A549 (cell line): ENCODE data around the gene GORASP1. TPM values are rescaled to one million over a fixed set of nuclear protein-coding genes. Genes with fewer than 3 reads are reported as not detected.

Experiments
- ATAC-seq, 2 experiments: fragments of 200-7000 bp in 1 of 2; fragments of >200 bp in 1 of 2; cut with Nextera tagmentation in 1 of 2; cut with Tn5 transposase in 1 of 2; 3 replicates each; pipeline versions ENCODE4 v1.8.0 to v1.9.1; 2018 to 2020; ENCODE audit warnings: mild to moderate bottlenecking in 1 of 2, moderate library complexity in 1 of 2
- CTCF ChIA-PET: fragments of 300-600 bp; sonication (Branson Sonifier 250); formaldehyde crosslinking; extraction: SDS; loops from one replicate; lab custom pipeline; 2021; ENCODE audit warnings: antibody characterized with exemption, inconsistent platforms; lab: Yijun Ruan, JAX
- POLR2A ChIA-PET: fragments of 350-600 bp; formaldehyde crosslinking; extraction: SDS; loops from one replicate; lab custom pipeline; 2021; ENCODE audit warnings: antibody characterized with exemption, inconsistent platforms; lab: Yijun Ruan, JAX
- DNase-seq, 2 experiments: peaks; one replicate each; pipeline versions ENCODE4 v3.0.0 to v3.0.0-alpha.2; 2011 to 2016; ENCODE audit warnings: low read depth in 1 of 2, low spot score in 1 of 2
- FAIRE-seq: peaks from 2 replicates; lab custom pipeline; 2011; peaks lifted over from hg19 to GRCh38; lab: Jason Lieb, UNC
- H3K27ac ChIP-seq, 2 experiments: fragments of >200 bp; sonication (Bioruptor Twin); formaldehyde crosslinking; 3 replicates each; pipeline ENCODE4 v1.5.1; 2016 to 2017
- H3K4me1 ChIP-seq: fragments of >200 bp; sonication (Bioruptor Twin); formaldehyde crosslinking; 3 replicates; pipeline ENCODE4 v1.6.1; 2016
- H3K4me2 ChIP-seq: fragments of >200 bp; sonication (Bioruptor Twin); formaldehyde crosslinking; 3 replicates; pipeline ENCODE4 v1.6.1; 2016
- H3K4me3 ChIP-seq: fragments of >200 bp; sonication (Bioruptor Twin); formaldehyde crosslinking; 3 replicates; pipeline ENCODE4 v1.5.1; 2016
- H3K9me3 ChIP-seq: fragments of >200 bp; sonication (Bioruptor Twin); formaldehyde crosslinking; 3 replicates; pipeline ENCODE4 v1.6.1; 2016
- CBX8 ChIP-seq: fragments of 200-600 bp; sonication (generic); IDR thresholded peaks from 2 replicates; pipeline ENCODE4 v1.6.1; 2016
- CTCF ChIP-seq: fragments of >200 bp; sonication (Bioruptor Twin); formaldehyde crosslinking; IDR thresholded peaks from 3 replicates; pipeline ENCODE4 v1.5.1; 2016
- EHF ChIP-seq: fragments of 250-450 bp; sonication (Bioruptor Pico); IDR thresholded peaks from 2 replicates; pipeline ENCODE4 v1.5.0; 2020; ENCODE audit warnings: mild to moderate bottlenecking
- EHMT2 ChIP-seq: fragments of 200-600 bp; sonication (generic); IDR thresholded peaks from 2 replicates; pipeline ENCODE4 v1.6.1; 2016; ENCODE audit warnings: antibody characterized with exemption, low read depth, mild to moderate bottlenecking, moderate library complexity
- HMGXB4 ChIP-seq: fragments of 250-450 bp; sonication (Bioruptor Pico); IDR thresholded peaks from 2 replicates; pipeline ENCODE4 v1.5.0; 2021; ENCODE audit warnings: mild to moderate bottlenecking, moderate library complexity, borderline replicate concordance
- HOXA7 ChIP-seq: fragments of 250-450 bp; sonication (Bioruptor Pico); IDR thresholded peaks from 2 replicates; pipeline ENCODE4 v1.5.0; 2020; ENCODE audit warnings: mild to moderate bottlenecking, moderate library complexity
- HOXB13 ChIP-seq: fragments of 250-450 bp; sonication (Bioruptor Pico); IDR thresholded peaks from 2 replicates; pipeline ENCODE4 v1.5.0; 2020; ENCODE audit warnings: low read depth, mild to moderate bottlenecking, moderate library complexity
- HOXB5 ChIP-seq: fragments of 250-450 bp; sonication (Bioruptor Pico); IDR thresholded peaks from 2 replicates; pipeline ENCODE4 v1.5.0; 2020; ENCODE audit warnings: mild to moderate bottlenecking, moderate library complexity
- KDM5A ChIP-seq: fragments of 200-600 bp; sonication (generic); IDR thresholded peaks from 2 replicates; pipeline ENCODE4 v1.6.1; 2016; ENCODE audit warnings: antibody characterized with exemption, mild to moderate bottlenecking
- NPAS2 ChIP-seq: fragments of 250-450 bp; sonication (Bioruptor Pico); IDR thresholded peaks from 2 replicates; pipeline ENCODE4 v1.8.0; 2022; ENCODE audit warnings: mild to moderate bottlenecking, moderate library complexity, borderline replicate concordance
- PHF8 ChIP-seq: fragments of 200-600 bp; sonication (generic); IDR thresholded peaks from 2 replicates; pipeline ENCODE4 v1.6.1; 2016; ENCODE audit warnings: low read depth, mild to moderate bottlenecking, antibody characterized with exemption, moderate library complexity, borderline replicate concordance
- RAD21 ChIP-seq, 2 experiments: fragments of >200 bp in 1 of 2; sonication (Bioruptor Twin) in 1 of 2; formaldehyde crosslinking in 1 of 2; IDR thresholded peaks in 1 of 2; conservative IDR thresholded peaks in 1 of 2; 2 replicates in 1 of 2; 3 replicates in 1 of 2; pipeline ENCODE4 v1.6.1; 2012 to 2018; ENCODE audit warnings: inconsistent platforms in 1 of 2
- RARB ChIP-seq: fragments of 250-450 bp; sonication (Bioruptor Pico); IDR thresholded peaks from 2 replicates; pipeline ENCODE4 v1.8.0; 2021; ENCODE audit warnings: mild to moderate bottlenecking, moderate library complexity
- RFX5 ChIP-seq: fragments of 450-650 bp; IDR thresholded peaks from 2 replicates; pipeline ENCODE4 v1.7.1; 2014; ENCODE audit warnings: antibody characterized with exemption, mild to moderate bottlenecking, moderate library complexity
- RNF2 ChIP-seq: fragments of 200-600 bp; sonication (generic); IDR thresholded peaks from 2 replicates; pipeline ENCODE4 v1.6.1; 2016; ENCODE audit warnings: low read depth, mild to moderate bottlenecking, antibody characterized with exemption, moderate library complexity, borderline replicate concordance
- SMC3 ChIP-seq: fragments of >200 bp; sonication (Bioruptor Twin); formaldehyde crosslinking; IDR thresholded peaks from 3 replicates; pipeline ENCODE4 v1.6.1; 2018; ENCODE audit warnings: inconsistent platforms
- TFCP2L1 ChIP-seq: fragments of 250-450 bp; sonication (Bioruptor Pico); IDR thresholded peaks from 2 replicates; pipeline ENCODE4 v1.5.0; 2021; ENCODE audit warnings: mild to moderate bottlenecking
- ZFP36 ChIP-seq: fragments of 450-650 bp; IDR thresholded peaks from 2 replicates; pipeline ENCODE4 v1.6.1; 2014; ENCODE audit warnings: borderline replicate concordance; ENCODE audit not compliant: partially characterized antibody
- ZNF302 ChIP-seq: fragments of 250-450 bp; sonication (Bioruptor Pico); IDR thresholded peaks from 2 replicates; pipeline ENCODE4 v1.9.0; 2021; ENCODE audit warnings: inconsistent platforms, mild to moderate bottlenecking, moderate library complexity
- ZSCAN20 ChIP-seq: fragments of 250-450 bp; sonication (Bioruptor Pico); IDR thresholded peaks from 2 replicates; pipeline ENCODE4 v1.8.0; 2022; ENCODE audit warnings: mild to moderate bottlenecking, moderate library complexity
- WGBS: methylation state at CpG from one replicate; pipeline ENCODE4 v1.1.6; 2017; ENCODE audit errors: missing lambda C conversion rate; 5-methylcytosine and 5-hydroxymethylcytosine counted together
- polyA plus RNA-seq, 4 experiments: library from polyadenylated mRNA; depleted of rRNA in 3 of 4; stranded (reverse); fragments of >200 nt; fragmentation: RNase III in 1 of 4; extraction: RNeasy Plus Mini Kit Qiagen cat#74134 plus additional on column Dnase treatment in 1 of 4; gene quantifications; 2 replicates in 3 of 4; 3 replicates in 1 of 4; pipeline ENCODE4 v1.2.3, GENCODE V29; 2011 to 2017
- TF ChIP-seq, protein P1 (sequence below): IDR thresholded peaks from 2 replicates; pipeline ENCODE4 v1.6.1; 2012; ENCODE audit warnings: low read depth, borderline replicate concordance
- TF ChIP-seq, protein P2 (sequence below): fragments of >200 bp; sonication (Bioruptor Twin); formaldehyde crosslinking; IDR thresholded peaks from 3 replicates; pipeline ENCODE4 v1.6.1; 2016
- TF ChIP-seq, protein P3 (sequence below): fragments of 450-650 bp; IDR thresholded peaks from 2 replicates; pipeline ENCODE4 v1.6.1; 2014; ENCODE audit warnings: antibody characterized with exemption
- TF ChIP-seq, protein P4 (sequence below): fragments of 200-600 bp; sonication (generic); IDR thresholded peaks from 2 replicates; pipeline ENCODE4 v1.6.1; 2016; ENCODE audit warnings: antibody characterized with exemption, mild to moderate bottlenecking, moderate library complexity

The GORASP1 gene
- polyA plus RNA-seq, 2 of the 4 experiments (the other 2 are of a cell fraction) = 30.3 to 32.3 TPM

DNA sequence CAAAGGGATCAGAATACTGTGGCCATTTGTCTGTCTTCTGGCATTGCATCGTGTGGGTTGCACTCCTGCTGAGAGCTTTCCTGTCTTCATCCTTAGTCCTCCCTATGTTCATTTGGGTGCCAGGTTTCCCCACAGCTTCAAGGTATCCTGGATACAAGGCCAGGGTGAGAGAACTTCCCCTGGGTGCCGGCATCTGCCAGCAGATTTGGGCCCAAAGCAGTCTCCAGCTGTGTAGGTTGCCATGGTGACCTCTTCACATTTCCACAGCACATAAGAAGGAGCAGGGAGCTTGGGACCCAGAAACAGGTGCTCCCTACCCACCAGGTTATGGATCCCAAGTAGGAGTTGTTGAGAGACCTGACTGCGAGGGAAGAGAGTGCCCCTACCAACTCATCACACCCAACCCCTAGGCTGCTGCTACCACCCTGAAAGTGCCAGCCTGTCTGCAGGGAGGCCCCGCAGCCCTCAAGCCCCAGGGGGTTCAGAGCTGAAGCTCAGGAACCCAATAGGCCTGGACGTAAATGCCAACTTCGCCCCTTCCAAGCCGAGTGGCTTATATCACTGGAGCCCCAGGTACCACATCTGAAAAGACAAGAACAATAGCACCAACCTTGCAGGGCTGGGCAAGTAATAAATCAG is 20.0 kb upstream of the GORASP1 start:
- 77% methylated on average over 6 of the region's 7 CpGs for WGBS
- H3K4me3 ChIP-seq = no peak overlapping the region
- peaks cover 18% of the 10 kb centered on the region for H3K4me1 ChIP-seq
- no peak overlapping the region for H3K4me2 ChIP-seq
- ChIA-PET CTCF (interaction anchor here (0.6 to 22.7 kb wide), 38 partner anchors 10 to 251 kb away, joined by 3 to 383 read pairs (median 6); partner anchors contain the start of genes CX3CR1, GORASP1, TTC21A and XIRP1), POLR2A (no interaction called here)
- FAIRE-seq (no peak), DNase-seq (no peak), ATAC-seq (no peak)
- no peak overlapping the region for H3K27ac ChIP-seq
- TF ChIP-seq NPAS2 (CRISPR knock-in tag) = no peak
- TF ChIP-seq ZSCAN20 = no peak
- TF ChIP-seq RFX5 = no peak
- no peak for TF ChIP-seq HOXA7 (CRISPR knock-in tag)
- TF ChIP-seq TFCP2L1 (CRISPR knock-in tag) = no peak
- TF ChIP-seq, protein P1, sequence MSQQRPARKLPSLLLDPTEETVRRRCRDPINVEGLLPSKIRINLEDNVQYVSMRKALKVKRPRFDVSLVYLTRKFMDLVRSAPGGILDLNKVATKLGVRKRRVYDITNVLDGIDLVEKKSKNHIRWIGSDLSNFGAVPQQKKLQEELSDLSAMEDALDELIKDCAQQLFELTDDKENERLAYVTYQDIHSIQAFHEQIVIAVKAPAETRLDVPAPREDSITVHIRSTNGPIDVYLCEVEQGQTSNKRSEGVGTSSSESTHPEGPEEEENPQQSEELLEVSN = no peak
- H3K9me3 ChIP-seq = no peaks in the 10 kb centered on the region

DNA sequence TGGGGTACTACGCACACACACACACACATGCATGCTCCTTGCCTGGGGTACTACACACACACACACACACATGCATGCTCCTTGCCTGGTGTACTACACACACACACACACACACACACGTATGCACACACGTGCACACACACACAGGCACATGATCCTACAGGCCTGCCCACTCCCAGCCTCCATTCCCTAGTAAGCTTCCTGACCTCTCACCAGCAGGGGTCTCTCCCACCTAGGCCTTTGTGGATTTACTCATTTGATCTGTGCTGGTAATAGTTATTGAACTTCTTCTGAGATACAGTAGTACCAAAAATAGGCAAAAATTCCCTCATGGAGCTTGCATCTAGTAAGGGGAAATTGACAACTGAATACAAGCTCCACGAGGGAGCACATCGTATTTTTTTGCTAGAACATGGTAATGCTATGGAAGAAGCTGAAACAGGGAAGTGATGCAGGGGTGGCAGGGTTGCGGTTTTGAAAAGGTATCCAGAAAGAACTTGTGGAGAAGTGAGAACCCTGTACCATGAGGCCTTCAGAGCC is 19.2 kb upstream of the GORASP1 start:
- ATAC-seq = peak; percentile 73 to 88
- no peak for TF ChIP-seq RARB (CRISPR knock-in tag)
- TF ChIP-seq HOXB13 (CRISPR knock-in tag) = no peak
- TF ChIP-seq, protein P2, sequence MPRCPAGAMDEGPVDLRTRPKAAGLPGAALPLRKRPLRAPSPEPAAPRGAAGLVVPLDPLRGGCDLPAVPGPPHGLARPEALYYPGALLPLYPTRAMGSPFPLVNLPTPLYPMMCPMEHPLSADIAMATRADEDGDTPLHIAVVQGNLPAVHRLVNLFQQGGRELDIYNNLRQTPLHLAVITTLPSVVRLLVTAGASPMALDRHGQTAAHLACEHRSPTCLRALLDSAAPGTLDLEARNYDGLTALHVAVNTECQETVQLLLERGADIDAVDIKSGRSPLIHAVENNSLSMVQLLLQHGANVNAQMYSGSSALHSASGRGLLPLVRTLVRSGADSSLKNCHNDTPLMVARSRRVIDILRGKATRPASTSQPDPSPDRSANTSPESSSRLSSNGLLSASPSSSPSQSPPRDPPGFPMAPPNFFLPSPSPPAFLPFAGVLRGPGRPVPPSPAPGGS = no peak
- TF ChIP-seq ZNF302 (CRISPR knock-in tag) = no peak
- TF ChIP-seq NPAS2 (CRISPR knock-in tag) = no peak
- peak; percentile 80 for TF ChIP-seq SMC3
- no peak for TF ChIP-seq HOXB5 (CRISPR knock-in tag)
- no peak for TF ChIP-seq ZFP36
- TF ChIP-seq RNF2 = no peak
- no peak for TF ChIP-seq EHF (CRISPR knock-in tag)
- peak; percentile 64 for TF ChIP-seq CTCF
- TF ChIP-seq, protein P3, sequence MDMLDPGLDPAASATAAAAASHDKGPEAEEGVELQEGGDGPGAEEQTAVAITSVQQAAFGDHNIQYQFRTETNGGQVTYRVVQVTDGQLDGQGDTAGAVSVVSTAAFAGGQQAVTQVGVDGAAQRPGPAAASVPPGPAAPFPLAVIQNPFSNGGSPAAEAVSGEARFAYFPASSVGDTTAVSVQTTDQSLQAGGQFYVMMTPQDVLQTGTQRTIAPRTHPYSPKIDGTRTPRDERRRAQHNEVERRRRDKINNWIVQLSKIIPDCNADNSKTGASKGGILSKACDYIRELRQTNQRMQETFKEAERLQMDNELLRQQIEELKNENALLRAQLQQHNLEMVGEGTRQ = peak; percentile 45; the same call in 1 of the 2 replicates
- no peak for TF ChIP-seq CBX8
- TF ChIP-seq KDM5A = no peak
- TF ChIP-seq RAD21 (conservative IDR thresholded peaks at IDR 0.05 in 1 of 2, IDR thresholded peaks at IDR 0.05 in 1 of 2) = peak; percentile 78 to 92
- no peak for TF ChIP-seq HMGXB4 (CRISPR knock-in tag)
- TF ChIP-seq PHF8 = no peak
- TF ChIP-seq, protein P4, sequence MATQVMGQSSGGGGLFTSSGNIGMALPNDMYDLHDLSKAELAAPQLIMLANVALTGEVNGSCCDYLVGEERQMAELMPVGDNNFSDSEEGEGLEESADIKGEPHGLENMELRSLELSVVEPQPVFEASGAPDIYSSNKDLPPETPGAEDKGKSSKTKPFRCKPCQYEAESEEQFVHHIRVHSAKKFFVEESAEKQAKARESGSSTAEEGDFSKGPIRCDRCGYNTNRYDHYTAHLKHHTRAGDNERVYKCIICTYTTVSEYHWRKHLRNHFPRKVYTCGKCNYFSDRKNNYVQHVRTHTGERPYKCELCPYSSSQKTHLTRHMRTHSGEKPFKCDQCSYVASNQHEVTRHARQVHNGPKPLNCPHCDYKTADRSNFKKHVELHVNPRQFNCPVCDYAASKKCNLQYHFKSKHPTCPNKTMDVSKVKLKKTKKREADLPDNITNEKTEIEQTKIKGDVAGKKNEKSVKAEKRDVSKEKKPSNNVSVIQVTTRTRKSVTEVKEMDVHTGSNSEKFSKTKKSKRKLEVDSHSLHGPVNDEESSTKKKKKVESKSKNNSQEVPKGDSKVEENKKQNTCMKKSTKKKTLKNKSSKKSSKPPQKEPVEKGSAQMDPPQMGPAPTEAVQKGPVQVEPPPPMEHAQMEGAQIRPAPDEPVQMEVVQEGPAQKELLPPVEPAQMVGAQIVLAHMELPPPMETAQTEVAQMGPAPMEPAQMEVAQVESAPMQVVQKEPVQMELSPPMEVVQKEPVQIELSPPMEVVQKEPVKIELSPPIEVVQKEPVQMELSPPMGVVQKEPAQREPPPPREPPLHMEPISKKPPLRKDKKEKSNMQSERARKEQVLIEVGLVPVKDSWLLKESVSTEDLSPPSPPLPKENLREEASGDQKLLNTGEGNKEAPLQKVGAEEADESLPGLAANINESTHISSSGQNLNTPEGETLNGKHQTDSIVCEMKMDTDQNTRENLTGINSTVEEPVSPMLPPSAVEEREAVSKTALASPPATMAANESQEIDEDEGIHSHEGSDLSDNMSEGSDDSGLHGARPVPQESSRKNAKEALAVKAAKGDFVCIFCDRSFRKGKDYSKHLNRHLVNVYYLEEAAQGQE = no peak
- no peak for TF ChIP-seq EHMT2
- peak; percentile 56 for FAIRE-seq
- H3K27ac ChIP-seq = peak overlapping the region in 1 of 2 experiments; percentile 27; a peak in 1 of 6 replicates
- ChIA-PET CTCF (interaction anchor here (0.6 to 22.7 kb wide), 41 partner anchors 9 to 251 kb away, joined by 3 to 383 read pairs (median 5); partner anchors contain the start of genes CX3CR1, GORASP1, TTC21A and XIRP1), POLR2A (interaction anchor here (0.6 to 1.3 kb wide), 5 partner anchors 9 to 162 kb away, joined by 3 to 5 read pairs (median 4); partner anchors contain the start of genes GORASP1 and TTC21A)
- WGBS = 59% methylated on average over 6 of the region's 6 CpGs
- H3K9me3 ChIP-seq = no peaks in the 10 kb centered on the region
- H3K4me1 ChIP-seq = peaks cover 18% of the 10 kb centered on the region
- H3K4me2 ChIP-seq = peak overlapping the region; percentile 63; the same call in 2 of the 3 replicates
- DNase-seq = peak in 1 of 2 experiments; percentile 72
- no peak overlapping the region for H3K4me3 ChIP-seq
